ENCODE results near the gene UBE2A. TPM values are rescaled to one million over a fixed set of nuclear protein-coding genes. Genes with fewer than 3 reads are reported as not detected.

Gene UBE2A
- total and polyA plus RNA-seq, 4 experiments from 2014 or later = 43.9 to 52.5 (median 48.8) TPM

GRCh38 chrX:119552508-119552907 is 21.9 kb upstream of the UBE2A start:
- no peak for DNase-seq
- ChIA-PET CTCF (ENCODE audit: partially characterized antibody) (no interaction called here), POLR2A (ENCODE audit: partially characterized antibody) (no interaction called here)
- H3K9me3 Mint-ChIP-seq = no peaks in the 10 kb centered on the region
- H3K27me3 Mint-ChIP-seq = no peaks in the 10 kb centered on the region
- H3K27ac Mint-ChIP-seq = no peak overlapping the region
- H3K36me3 Mint-ChIP-seq = peaks cover 11 to 19% of the 10 kb centered on the region in 2 donors
- peaks cover 3 to 11% (median 7%) of the 10 kb centered on the region in 4 donors for H3K4me1 Mint-ChIP-seq
- H3K4me3 ChIP-seq (ENCODE audit: low read length in 2 of 2) = no peak overlapping the region
- no peaks in the 10 kb centered on the region for H3K36me3 ChIP-seq (ENCODE audit: insufficient read depth, low read length)
- H3K27ac ChIP-seq (ENCODE audit: low read depth, low read length) = no peak overlapping the region
- no peaks in the 10 kb centered on the region for H3K27me3 ChIP-seq (ENCODE audit: insufficient read depth, low read length)
- intact Hi-C loops (cut with micrococcal nuclease) = no loop called here
- no peaks in the 10 kb centered on the region for H3K4me1 ChIP-seq (ENCODE audit: insufficient read depth, low read length)
- no peak overlapping the region for H3K4me3 Mint-ChIP-seq
- no peaks in the 10 kb centered on the region for H3K9me3 ChIP-seq (ENCODE audit: control insufficient read depth in 1 of 2, low read length in 2 of 2)

- Histone ChIP-seq H3K27me3 (ENCODE audit: insufficient read depth, low read length) (no peaks in the 10 kb centered on the region), H3K4me3 (ENCODE audit: low read length in 2 of 2) (peak within 1 kb of the TSS; percentile 57 to 79), H3K4me1 (ENCODE audit: insufficient read depth, low read length) (peaks cover 9% of the 10 kb centered on the region), H3K36me3 (ENCODE audit: insufficient read depth, low read length) (no peaks in the 10 kb centered on the region), H3K27ac (ENCODE audit: low read depth, low read length) (peak within 1 kb of the TSS; percentile 74), H3K9me3 (ENCODE audit: control insufficient read depth in 1 of 2, low read length in 2 of 2) (no peaks in the 10 kb centered on the region)
- H3K36me3 Mint-ChIP-seq = peaks cover 0 to 11% of the 10 kb centered on the region in 2 donors
- no peaks in the 10 kb centered on the region for H3K9me3 Mint-ChIP-seq
- H3K4me1 Mint-ChIP-seq = peaks cover 15 to 22% (median 19%) of the 10 kb centered on the region in 4 donors
- ChIA-PET POLR2A (ENCODE audit: partially characterized antibody) (interaction anchor here (0.9 to 2.6 kb wide), 3 partner anchors 9 to 305 kb away, joined by 3 to 31 read pairs (median 4); partner anchors contain the start of genes RPL39 and UBE2A), CTCF (ENCODE audit: partially characterized antibody) (interaction anchor here (1.4 kb wide), 1 partner anchor 128 kb away, joined by 3 read pairs; the partner anchor contains the start of gene SEPTIN6)
- no peaks in the 10 kb centered on the region for H3K27me3 Mint-ChIP-seq
- peak within 1 kb of the TSS; percentile 94 to 96 (median 96) for H3K4me3 Mint-ChIP-seq
- peak; percentile 80 to 91 (median 84) for DNase-seq
- peak within 1 kb of the TSS; percentile 83 to 98 (median 93) for H3K27ac Mint-ChIP-seq
- intact Hi-C loops (cut with micrococcal nuclease) = loop anchor here (1.0 kb wide), 2 partner anchors 9 to 191 kb away; partner anchors contain the start of gene UBE2A
Observed at GRCh38 chrX:119565107-119565663, 9.2 kb upstream of the UBE2A start, which contains the start of gene STEEP1. TSS of gene STEEP1 (minus strand) at chrX:119565409. CDS start at chrX:119565355, 54 bp downstream.

- ChIA-PET CTCF (ENCODE audit: partially characterized antibody) (interaction anchor here (0.6 kb wide), 1 partner anchor 40 kb away, joined by 3 read pairs; no protein-coding TSS in a partner anchor), POLR2A (ENCODE audit: partially characterized antibody) (no interaction called here)
- Histone ChIP-seq H3K27ac (ENCODE audit: low read depth, low read length) (no peak overlapping the region), H3K4me1 (ENCODE audit: insufficient read depth, low read length) (peaks cover 11% of the 10 kb centered on the region), H3K36me3 (ENCODE audit: insufficient read depth, low read length) (no peaks in the 10 kb centered on the region), H3K27me3 (ENCODE audit: insufficient read depth, low read length) (no peaks in the 10 kb centered on the region), H3K4me3 (ENCODE audit: low read length in 2 of 2) (no peak overlapping the region), H3K9me3 (ENCODE audit: control insufficient read depth in 1 of 2, low read length in 2 of 2) (no peaks in the 10 kb centered on the region)
- no peak overlapping the region for H3K27ac Mint-ChIP-seq
- H3K27me3 Mint-ChIP-seq = no peaks in the 10 kb centered on the region
- H3K9me3 Mint-ChIP-seq = no peaks in the 10 kb centered on the region
- peaks cover 0 to 17% (median 7%) of the 10 kb centered on the region in 4 donors for H3K4me1 Mint-ChIP-seq
- H3K36me3 Mint-ChIP-seq = peaks cover 0 to 4% of the 10 kb centered on the region in 2 donors
- no peak overlapping the region for H3K4me3 Mint-ChIP-seq
- intact Hi-C loops (cut with micrococcal nuclease) = loop anchor here (10.0 kb wide), 1 partner anchor 596 kb away; the partner anchor contains the start of gene LONRF3
- DNase-seq = no peak
Observed at GRCh38 chrX:119570351-119570835, 4.0 kb upstream of the UBE2A start.

GRCh38 chrX:119573222-119573621 is 1.1 kb upstream of the UBE2A start:
- Mint-ChIP-seq H3K36me3 (peaks cover 0 to 5% of the 10 kb centered on the region in 2 donors), H3K9me3 (no peaks in the 10 kb centered on the region), H3K27me3 (no peaks in the 10 kb centered on the region), H3K4me3 (peak overlapping the region; percentile 67 to 92 (median 90)), H3K27ac (peak overlapping the region in 6 of 7 donors; percentile 2 to 98 (median 90)), H3K4me1 (peaks cover 2 to 25% (median 14%) of the 10 kb centered on the region in 4 donors)
- Histone ChIP-seq H3K4me1 (ENCODE audit: insufficient read depth, low read length) (peaks cover 22% of the 10 kb centered on the region), H3K27me3 (ENCODE audit: insufficient read depth, low read length) (no peaks in the 10 kb centered on the region), H3K27ac (ENCODE audit: low read depth, low read length) (peak overlapping the region; percentile 78), H3K9me3 (ENCODE audit: control insufficient read depth in 1 of 2, low read length in 2 of 2) (no peaks in the 10 kb centered on the region), H3K36me3 (ENCODE audit: insufficient read depth, low read length) (no peaks in the 10 kb centered on the region), H3K4me3 (ENCODE audit: low read length in 2 of 2) (peak overlapping the region in 1 of 2 donors; percentile 63)
- ChIA-PET POLR2A (ENCODE audit: partially characterized antibody) (interaction anchor here (1.0 to 2.8 kb wide), 9 partner anchors 9 to 218 kb away, joined by 3 to 34 read pairs (median 9); partner anchors contain the start of genes NKRF, RPL39, SLC25A5 and STEEP1), CTCF (ENCODE audit: partially characterized antibody) (interaction anchor here (1.1 kb wide), 1 partner anchor 84 kb away, joined by 3 read pairs; no protein-coding TSS in a partner anchor)
- intact Hi-C loops (cut with micrococcal nuclease) = loop anchor here (10.0 kb wide), 1 partner anchor 598 kb away; the partner anchor contains the start of gene LONRF3
- no peak for DNase-seq

GRCh38 chrX:119573840-119574393 is 446 bp upstream of the UBE2A start:
- Histone ChIP-seq H3K9me3 (ENCODE audit: control insufficient read depth in 1 of 2, low read length in 2 of 2) (no peaks in the 10 kb centered on the region), H3K4me1 (ENCODE audit: insufficient read depth, low read length) (peaks cover 22% of the 10 kb centered on the region), H3K4me3 (ENCODE audit: low read length in 2 of 2) (peak overlapping the region in 1 of 2 donors; percentile 63), H3K36me3 (ENCODE audit: insufficient read depth, low read length) (no peaks in the 10 kb centered on the region), H3K27ac (ENCODE audit: low read depth, low read length) (peak overlapping the region; percentile 78), H3K27me3 (ENCODE audit: insufficient read depth, low read length) (no peaks in the 10 kb centered on the region)
- DNase-seq = no peak
- ChIA-PET CTCF (ENCODE audit: partially characterized antibody) (interaction anchor here (0.8 to 1.1 kb wide), 3 partner anchors 85 to 119 kb away, joined by 3 to 4 read pairs (median 3); partner anchors contain the start of gene SEPTIN6), POLR2A (ENCODE audit: partially characterized antibody) (interaction anchor here (0.5 to 2.8 kb wide), 23 partner anchors 9 to 1077 kb away, joined by 3 to 34 read pairs (median 5); partner anchors contain the start of genes NKRF, RPL39, SEPTIN6 and SLC25A5)
- intact Hi-C loops (cut with micrococcal nuclease) = loop anchor here (1.0 to 10.0 kb wide), 4 partner anchors 9 to 599 kb away; partner anchors contain the start of genes LONRF3, NKRF and STEEP1
- Mint-ChIP-seq H3K36me3 (peaks cover 0 to 5% of the 10 kb centered on the region in 2 donors), H3K4me1 (peaks cover 2 to 29% (median 16%) of the 10 kb centered on the region in 4 donors), H3K4me3 (peak overlapping the region; percentile 85 to 94 (median 92)), H3K27ac (peak overlapping the region; percentile 88 to 98 (median 96)), H3K27me3 (no peaks in the 10 kb centered on the region), H3K9me3 (no peaks in the 10 kb centered on the region)

GRCh38 chrX:119579414-119579813 is 5.1 kb downstream of the UBE2A start:
- ChIA-PET POLR2A (ENCODE audit: partially characterized antibody) (no interaction called here), CTCF (ENCODE audit: partially characterized antibody) (no interaction called here)
- Histone ChIP-seq H3K4me3 (ENCODE audit: low read length in 2 of 2) (no peak overlapping the region), H3K27me3 (ENCODE audit: insufficient read depth, low read length) (no peaks in the 10 kb centered on the region), H3K4me1 (ENCODE audit: insufficient read depth, low read length) (peaks cover 14% of the 10 kb centered on the region), H3K9me3 (ENCODE audit: control insufficient read depth in 1 of 2, low read length in 2 of 2) (no peaks in the 10 kb centered on the region), H3K36me3 (ENCODE audit: insufficient read depth, low read length) (no peaks in the 10 kb centered on the region), H3K27ac (ENCODE audit: low read depth, low read length) (no peak overlapping the region)
- Mint-ChIP-seq H3K27ac (no peak overlapping the region), H3K4me1 (peaks cover 2 to 21% (median 13%) of the 10 kb centered on the region in 4 donors), H3K36me3 (peaks cover 4 to 9% of the 10 kb centered on the region in 2 donors), H3K9me3 (no peaks in the 10 kb centered on the region), H3K27me3 (no peaks in the 10 kb centered on the region), H3K4me3 (no peak overlapping the region)
- DNase-seq = no peak
- intact Hi-C loops (cut with micrococcal nuclease) = loop anchor here (10.0 kb wide), 1 partner anchor 605 kb away; the partner anchor contains the start of gene LONRF3

Data from CD4-positive, alpha-beta memory T cell (primary cell).